ENCODE data around the gene REV3L.

DNA sequence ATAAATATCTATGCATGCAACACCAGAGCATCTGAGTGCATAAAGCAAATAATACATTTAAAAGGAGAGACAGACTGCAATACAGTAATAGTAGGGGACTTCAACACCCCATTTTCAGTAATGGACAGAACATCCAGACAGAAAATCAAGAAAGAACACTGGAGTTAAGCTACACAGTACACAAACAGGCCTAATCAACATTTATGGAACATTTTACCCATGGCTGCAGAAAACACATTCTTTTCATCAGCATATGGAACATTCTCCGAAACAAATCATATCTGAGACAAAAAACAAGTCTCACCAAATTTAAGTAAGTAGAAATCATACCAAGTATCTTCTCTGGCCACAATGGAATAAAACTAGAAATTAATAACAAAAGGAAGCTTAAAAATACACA is 50.5 kb downstream of the REV3L start:
- TF ChIP-seq, protein P1, sequence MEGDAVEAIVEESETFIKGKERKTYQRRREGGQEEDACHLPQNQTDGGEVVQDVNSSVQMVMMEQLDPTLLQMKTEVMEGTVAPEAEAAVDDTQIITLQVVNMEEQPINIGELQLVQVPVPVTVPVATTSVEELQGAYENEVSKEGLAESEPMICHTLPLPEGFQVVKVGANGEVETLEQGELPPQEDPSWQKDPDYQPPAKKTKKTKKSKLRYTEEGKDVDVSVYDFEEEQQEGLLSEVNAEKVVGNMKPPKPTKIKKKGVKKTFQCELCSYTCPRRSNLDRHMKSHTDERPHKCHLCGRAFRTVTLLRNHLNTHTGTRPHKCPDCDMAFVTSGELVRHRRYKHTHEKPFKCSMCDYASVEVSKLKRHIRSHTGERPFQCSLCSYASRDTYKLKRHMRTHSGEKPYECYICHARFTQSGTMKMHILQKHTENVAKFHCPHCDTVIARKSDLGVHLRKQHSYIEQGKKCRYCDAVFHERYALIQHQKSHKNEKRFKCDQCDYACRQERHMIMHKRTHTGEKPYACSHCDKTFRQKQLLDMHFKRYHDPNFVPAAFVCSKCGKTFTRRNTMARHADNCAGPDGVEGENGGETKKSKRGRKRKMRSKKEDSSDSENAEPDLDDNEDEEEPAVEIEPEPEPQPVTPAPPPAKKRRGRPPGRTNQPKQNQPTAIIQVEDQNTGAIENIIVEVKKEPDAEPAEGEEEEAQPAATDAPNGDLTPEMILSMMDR (IDR thresholded peaks at IDR 0.05) = no peak
- TF ChIP-seq EZH2 (IDR thresholded peaks at IDR 0.05; ENCODE audit: borderline replicate concordance, insufficient read depth, low read depth, low read length, poor library complexity, severe bottlenecking) = no peak
